HG03439 (cell line): Measurements from ENCODE around the gene EXOG.

Experiments used
- ATAC-seq: cut with Tn5 transposase; IDR thresholded peaks from one replicate; pipeline ENCODE4 v1.9.1; 2021; ENCODE audit warnings: mild to moderate bottlenecking, moderate library complexity; ENCODE audit not compliant: unreplicated experiment

The EXOG gene

GRCh38 chr3:38496131-38496910 is at the start of gene EXOG:
TSS of gene EXOG (plus strand) at chr3:38496340. CDS start at chr3:38496368, 28 bp downstream.
- ATAC-seq: peak; percentile 82

GRCh38 chr3:38446812-38447211 is 49.3 kb upstream of the EXOG start:
- ATAC-seq: no peak

GRCh38 chr3:38450853-38451252 is 45.3 kb upstream of the EXOG start:
- ATAC-seq: no peak

GRCh38 chr3:38453075-38453912 is 42.8 kb upstream of the EXOG start, which contains the start of gene ACVR2B:
TSS of gene ACVR2B (plus strand) at chr3:38453890. CDS start at chr3:38454323, 433 bp downstream.
- ATAC-seq: peak; percentile 42

GRCh38 chr3:38453913-38454177 is 42.3 kb upstream of the EXOG start:
- ATAC-seq: peak; percentile 29

GRCh38 chr3:38454178-38454883 is 41.8 kb upstream of the EXOG start:
- ATAC-seq: peak; percentile 31

- ATAC-seq: no peak
Observed at GRCh38 chr3:38454884-38455638, 41.1 kb upstream of the EXOG start.

- ATAC-seq: no peak
Observed at GRCh38 chr3:38455639-38456430, 40.3 kb upstream of the EXOG start.

- no peak for ATAC-seq
Observed at GRCh38 chr3:38457111-38458003, 38.8 kb upstream of the EXOG start.

- ATAC-seq: no peak
Observed at GRCh38 chr3:38458796-38459498, 37.2 kb upstream of the EXOG start.

- ATAC-seq: no peak
Observed at GRCh38 chr3:38459499-38460048, 36.6 kb upstream of the EXOG start.

- ATAC-seq: no peak
Observed at GRCh38 chr3:38460377-38461270, 35.5 kb upstream of the EXOG start.

- ATAC-seq: no peak
Observed at GRCh38 chr3:38465588-38466154, 30.5 kb upstream of the EXOG start.

- no peak for ATAC-seq
Observed at GRCh38 chr3:38468765-38469164, 27.4 kb upstream of the EXOG start.

GRCh38 chr3:38469852-38470251 is 26.3 kb upstream of the EXOG start:
- ATAC-seq: no peak

GRCh38 chr3:38471260-38471857 is 24.8 kb upstream of the EXOG start:
- ATAC-seq: no peak
